ENCODE measurements around the gene OSCAR.

OSCAR gene

GRCh38 chr19:54063350-54064116, 37.1 kb downstream of the OSCAR start, which contains the start of gene VSTM1:
Gene VSTM1 (minus strand): TSS chr19:54063897. CDS start chr19:54063777, 120 bp downstream.
- H3K4ac ChIP-seq (ENCODE audit: low read depth in 1 of 2, low read length in 2 of 2): no peak within 1 kb of the TSS
- H3K18ac ChIP-seq (ENCODE audit: low read depth in 1 of 2, low read length in 2 of 2): no peak within 1 kb of the TSS
- no peak within 1 kb of the TSS for H2BK12ac ChIP-seq (ENCODE audit: low read length in 2 of 2)
- H2AK5ac ChIP-seq (ENCODE audit: low read length, severe bottlenecking): no peak within 1 kb of the TSS
- H3K9ac ChIP-seq (ENCODE audit: low read length): no peak within 1 kb of the TSS
- H3K23ac ChIP-seq (ENCODE audit: low read length in 2 of 2): no peak within 1 kb of the TSS
- no peak within 1 kb of the TSS for H2AFZ ChIP-seq (ENCODE audit: low read depth, low read length)
- H3K79me1 ChIP-seq (replicated peaks; ENCODE audit: low read length, poor library complexity, severe bottlenecking): no peaks in the 10 kb centered on the region
- no peaks in the 10 kb centered on the region for H3K4me1 ChIP-seq (ENCODE audit: control insufficient read depth, insufficient read depth, low read depth, low read length)
- H4K91ac ChIP-seq (ENCODE audit: low read length): no peak within 1 kb of the TSS
- no peak within 1 kb of the TSS for H4K8ac ChIP-seq (ENCODE audit: low read length)
- 94% methylated on average over 30 of the region's 34 CpGs for WGBS
- H2BK120ac ChIP-seq (ENCODE audit: low read depth, low read length): no peak within 1 kb of the TSS
- H3K27ac ChIP-seq (ENCODE audit: low read length, poor library complexity, severe bottlenecking): no peak within 1 kb of the TSS
- no peak for DNase-seq
- no peaks in the 10 kb centered on the region for H3K36me3 ChIP-seq (ENCODE audit: control insufficient read depth in 1 of 2, insufficient read depth in 2 of 2, low read depth in 1 of 2, low read length in 2 of 2)
- H3K4me2 ChIP-seq (ENCODE audit: low read length, poor library complexity, severe bottlenecking): no peak within 1 kb of the TSS
- no peak within 1 kb of the TSS for H2BK5ac ChIP-seq (ENCODE audit: low read depth, low read length, poor library complexity, severe bottlenecking)
- no peaks in the 10 kb centered on the region for H3K9me3 ChIP-seq (ENCODE audit: control insufficient read depth, low read length)
- H3K27me3 ChIP-seq (ENCODE audit: control insufficient read depth in 1 of 2, insufficient read depth in 1 of 2, low read length in 2 of 2): peaks cover 0 to 3% of the 10 kb centered on the region in 2 experiments
- H3K4me3 ChIP-seq (ENCODE audit: insufficient read depth in 1 of 2, low read depth in 1 of 2, low read length in 2 of 2): no peak within 1 kb of the TSS
- H3K14ac ChIP-seq (ENCODE audit: low read length in 2 of 2): no peak within 1 kb of the TSS
- H2BK15ac ChIP-seq (ENCODE audit: low read depth, poor library complexity, severe bottlenecking): no peak within 1 kb of the TSS

- Histone ChIP-seq H3K27me3 (ENCODE audit: control insufficient read depth in 1 of 2, insufficient read depth in 1 of 2, low read length in 2 of 2) (peaks cover 0 to 8% of the 10 kb centered on the region in 2 experiments), H3K4me1 (ENCODE audit: control insufficient read depth, insufficient read depth, low read depth, low read length) (no peaks in the 10 kb centered on the region), H2AK5ac (ENCODE audit: low read length, severe bottlenecking) (no peak overlapping the region), H3K9ac (ENCODE audit: low read length) (no peak overlapping the region), H3K27ac (ENCODE audit: low read length, poor library complexity, severe bottlenecking) (no peak overlapping the region), H2AFZ (ENCODE audit: low read depth, low read length) (no peak overlapping the region), H4K8ac (ENCODE audit: low read length) (no peak overlapping the region), H2BK12ac (ENCODE audit: low read length in 2 of 2) (no peak overlapping the region), H3K23ac (ENCODE audit: low read length in 2 of 2) (no peak overlapping the region), H4K91ac (ENCODE audit: low read length) (no peak overlapping the region), H3K4me2 (ENCODE audit: low read length, poor library complexity, severe bottlenecking) (no peak overlapping the region), H3K4me3 (ENCODE audit: insufficient read depth in 1 of 2, low read depth in 1 of 2, low read length in 2 of 2) (no peak overlapping the region), H3K36me3 (ENCODE audit: control insufficient read depth in 1 of 2, insufficient read depth in 2 of 2, low read depth in 1 of 2, low read length in 2 of 2) (no peaks in the 10 kb centered on the region), H2BK15ac (ENCODE audit: low read depth, poor library complexity, severe bottlenecking) (no peak overlapping the region), H3K9me3 (ENCODE audit: control insufficient read depth, low read length) (no peaks in the 10 kb centered on the region), H3K18ac (ENCODE audit: low read depth in 1 of 2, low read length in 2 of 2) (no peak overlapping the region), H2BK120ac (ENCODE audit: low read depth, low read length) (no peak overlapping the region), H3K14ac (ENCODE audit: low read length in 2 of 2) (no peak overlapping the region), H2BK5ac (ENCODE audit: low read depth, low read length, poor library complexity, severe bottlenecking) (no peak overlapping the region), H3K79me1 (replicated peaks; ENCODE audit: low read length, poor library complexity, severe bottlenecking) (no peaks in the 10 kb centered on the region), H3K4ac (ENCODE audit: low read depth in 1 of 2, low read length in 2 of 2) (no peak overlapping the region)
- DNase-seq: no peak
- 69% methylated on average over 9 of the region's 9 CpGs for WGBS
Measured at GRCh38 chr19:54062643-54063042, 38.0 kb downstream of the OSCAR start.

GRCh38 chr19:54047616-54048015, 53.0 kb downstream of the OSCAR start:
- Histone ChIP-seq H2BK5ac (ENCODE audit: low read depth, low read length, poor library complexity, severe bottlenecking) (no peak overlapping the region), H3K18ac (ENCODE audit: low read depth in 1 of 2, low read length in 2 of 2) (no peak overlapping the region), H2AK5ac (ENCODE audit: low read length, severe bottlenecking) (no peak overlapping the region), H3K4ac (ENCODE audit: low read depth in 1 of 2, low read length in 2 of 2) (no peak overlapping the region), H3K14ac (ENCODE audit: low read length in 2 of 2) (no peak overlapping the region), H3K9ac (ENCODE audit: low read length) (no peak overlapping the region), H3K4me3 (ENCODE audit: insufficient read depth in 1 of 2, low read depth in 1 of 2, low read length in 2 of 2) (no peak overlapping the region), H3K27ac (ENCODE audit: low read length, poor library complexity, severe bottlenecking) (no peak overlapping the region), H2BK15ac (ENCODE audit: low read depth, poor library complexity, severe bottlenecking) (no peak overlapping the region), H3K4me2 (ENCODE audit: low read length, poor library complexity, severe bottlenecking) (no peak overlapping the region), H3K79me1 (replicated peaks; ENCODE audit: low read length, poor library complexity, severe bottlenecking) (no peaks in the 10 kb centered on the region), H2BK120ac (ENCODE audit: low read depth, low read length) (no peak overlapping the region), H3K23ac (ENCODE audit: low read length in 2 of 2) (no peak overlapping the region), H4K8ac (ENCODE audit: low read length) (no peak overlapping the region), H3K36me3 (ENCODE audit: control insufficient read depth in 1 of 2, insufficient read depth in 2 of 2, low read depth in 1 of 2, low read length in 2 of 2) (no peaks in the 10 kb centered on the region), H3K27me3 (ENCODE audit: control insufficient read depth in 1 of 2, insufficient read depth in 1 of 2, low read length in 2 of 2) (peaks cover 0 to 33% of the 10 kb centered on the region in 2 experiments), H2AFZ (ENCODE audit: low read depth, low read length) (no peak overlapping the region), H3K9me3 (ENCODE audit: control insufficient read depth, low read length) (peaks cover 3% of the 10 kb centered on the region), H3K4me1 (ENCODE audit: control insufficient read depth, insufficient read depth, low read depth, low read length) (no peaks in the 10 kb centered on the region), H4K91ac (ENCODE audit: low read length) (no peak overlapping the region), H2BK12ac (ENCODE audit: low read length in 2 of 2) (no peak overlapping the region)
- 78% methylated on average over 4 of the region's 4 CpGs for WGBS
- DNase-seq: no peak

GRCh38 chr19:54045771-54046170, 54.8 kb downstream of the OSCAR start:
- Histone ChIP-seq H3K4me1 (ENCODE audit: control insufficient read depth, insufficient read depth, low read depth, low read length) (no peaks in the 10 kb centered on the region), H2AFZ (ENCODE audit: low read depth, low read length) (no peak overlapping the region), H3K18ac (ENCODE audit: low read depth in 1 of 2, low read length in 2 of 2) (no peak overlapping the region), H3K4me2 (ENCODE audit: low read length, poor library complexity, severe bottlenecking) (no peak overlapping the region), H3K9ac (ENCODE audit: low read length) (no peak overlapping the region), H2BK5ac (ENCODE audit: low read depth, low read length, poor library complexity, severe bottlenecking) (no peak overlapping the region), H2BK15ac (ENCODE audit: low read depth, poor library complexity, severe bottlenecking) (no peak overlapping the region), H3K4ac (ENCODE audit: low read depth in 1 of 2, low read length in 2 of 2) (no peak overlapping the region), H3K27ac (ENCODE audit: low read length, poor library complexity, severe bottlenecking) (no peak overlapping the region), H2AK5ac (ENCODE audit: low read length, severe bottlenecking) (no peak overlapping the region), H3K4me3 (ENCODE audit: insufficient read depth in 1 of 2, low read depth in 1 of 2, low read length in 2 of 2) (no peak overlapping the region), H3K23ac (ENCODE audit: low read length in 2 of 2) (no peak overlapping the region), H3K79me1 (replicated peaks; ENCODE audit: low read length, poor library complexity, severe bottlenecking) (no peaks in the 10 kb centered on the region), H2BK12ac (ENCODE audit: low read length in 2 of 2) (no peak overlapping the region), H3K9me3 (ENCODE audit: control insufficient read depth, low read length) (peaks cover 3% of the 10 kb centered on the region), H3K36me3 (ENCODE audit: control insufficient read depth in 1 of 2, insufficient read depth in 2 of 2, low read depth in 1 of 2, low read length in 2 of 2) (no peaks in the 10 kb centered on the region), H4K8ac (ENCODE audit: low read length) (no peak overlapping the region), H3K14ac (ENCODE audit: low read length in 2 of 2) (no peak overlapping the region), H3K27me3 (ENCODE audit: control insufficient read depth in 1 of 2, insufficient read depth in 1 of 2, low read length in 2 of 2) (peaks cover 0 to 42% of the 10 kb centered on the region in 2 experiments), H2BK120ac (ENCODE audit: low read depth, low read length) (no peak overlapping the region), H4K91ac (ENCODE audit: low read length) (no peak overlapping the region)
- DNase-seq: no peak
- WGBS: 91% methylated on average over 2 of the region's 2 CpGs

All from mesenchymal stem cell (in vitro differentiated cells and primary cell).